NB4 (cell line): ENCODE results near the gene SLC4A2.

Source experiments
- CTCF ChIP-seq: IDR thresholded peaks from one replicate; pipeline ENCODE4 v1.5.1; 2012; ENCODE audit warnings: low read depth, low read length
- POLR2A ChIP-seq: IDR thresholded peaks from 2 replicates; pipeline ENCODE4 v1.6.1; 2011; ENCODE audit warnings: mild to moderate bottlenecking; ENCODE audit not compliant: insufficient read length; ENCODE audit errors: extremely low read depth

GRCh38 chr7:151043959-151044358 lies 15.4 kb upstream of the SLC4A2 start:
- TF ChIP-seq POLR2A, result no peak
- no peak for TF ChIP-seq CTCF
